ENCODE results near the gene CT45A9. TPM values are rescaled to one million over a fixed set of nuclear protein-coding genes. Genes with fewer than 3 reads are reported as not detected.

Gene CT45A9
- total RNA-seq, 120 experiments from 2014 or later: 0.61 to 1.2 (median 0.91) TPM; not detected in 116

Other genes with a start within 250 kb of the CT45A9 start
- 1 to 10 TPM in 6 of 120 experiments, under 1 TPM in 3, not detected in 111; 0.58 to 2.0 (median 1.1) TPM for gene CT45A1, start 158.2 kb downstream of the CT45A9 start, total RNA-seq
- gene CT45A3, start 103.6 kb downstream of the CT45A9 start, total RNA-seq: 1 to 10 TPM in 14 of 120 experiments, under 1 TPM in 5, not detected in 101; 0.54 to 4.9 (median 1.3) TPM
- gene CT45A5, start 86.3 kb downstream of the CT45A9 start, total RNA-seq: 1 to 10 TPM in 18 of 120 experiments, under 1 TPM in 11, not detected in 91; 0.47 to 3.9 (median 1.2) TPM
- 1 to 10 TPM in 8 of 120 experiments, under 1 TPM in 5, not detected in 107; 0.67 to 3.9 (median 1.2) TPM for gene CT45A6, start 69.0 kb downstream of the CT45A9 start, total RNA-seq
- gene CT45A2, start 51.8 kb downstream of the CT45A9 start, total RNA-seq: 1 to 10 TPM in 1 of 120 experiments, not detected in 119; 1.0 TPM
- 1 to 10 TPM in 5 of 120 experiments, under 1 TPM in 1, not detected in 114; 0.68 to 2.1 (median 1.9) TPM for gene CT45A7, start 34.5 kb downstream of the CT45A9 start, total RNA-seq
- 1 to 10 TPM in 2 of 120 experiments, under 1 TPM in 2, not detected in 116; 0.61 to 1.2 (median 0.91) TPM for gene CT45A8, start 17.3 kb downstream of the CT45A9 start, total RNA-seq
- gene CT45A10, start 21.6 kb upstream of the CT45A9 start, total RNA-seq: 1 to 10 TPM in 22 of 120 experiments, under 1 TPM in 4, not detected in 94; 0.60 to 4.9 (median 1.9) TPM
- gene SAGE1, start 21.9 kb upstream of the CT45A9 start, total RNA-seq: 1 to 10 TPM in 2 of 120 experiments, under 1 TPM in 29, not detected in 89; 0.14 to 1.3 (median 0.32) TPM
- 10 to 100 TPM; 16.6 to 29.1 (median 22.9) TPM for gene MMGT1, start 102.2 kb upstream of the CT45A9 start, total RNA-seq
- 100 to 1,000 TPM in 27 of 120 experiments, 10 to 100 TPM in 93; 39.0 to 123 (median 88.4) TPM for gene SLC9A6, start 113.6 kb upstream of the CT45A9 start, total RNA-seq

Data from dorsolateral prefrontal cortex (tissue), 118 donors.